ENCODE results near the gene ZBTB7C.

The ZBTB7C gene

DNA sequence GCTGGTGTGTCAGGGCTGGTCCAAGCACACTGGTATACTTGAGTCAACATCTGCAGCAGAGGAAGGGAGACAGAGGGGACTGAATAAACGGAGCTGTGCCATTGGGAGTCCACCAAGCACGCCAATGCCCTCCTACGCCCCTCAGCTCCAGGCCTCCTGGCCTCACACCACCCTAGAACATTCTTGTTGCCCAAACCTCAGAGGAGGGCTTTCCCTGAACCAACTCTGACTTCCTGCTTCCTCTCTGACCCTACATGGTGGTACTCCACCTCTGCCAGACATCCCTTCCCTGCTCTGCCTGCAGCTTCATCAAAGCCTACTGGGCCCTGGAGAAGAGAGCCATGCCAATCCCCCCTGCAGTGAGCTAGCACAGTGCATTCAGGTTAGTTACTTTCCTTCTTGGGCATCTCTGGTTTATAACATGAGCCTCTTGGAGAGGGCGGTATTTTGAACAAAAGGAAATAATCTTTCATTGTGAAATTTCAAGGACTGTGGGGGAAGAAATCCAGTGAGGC lies 54.4 kb downstream of the ZBTB7C start:
- no peak for DNase-seq (ENCODE audit: low spot score)

DNA sequence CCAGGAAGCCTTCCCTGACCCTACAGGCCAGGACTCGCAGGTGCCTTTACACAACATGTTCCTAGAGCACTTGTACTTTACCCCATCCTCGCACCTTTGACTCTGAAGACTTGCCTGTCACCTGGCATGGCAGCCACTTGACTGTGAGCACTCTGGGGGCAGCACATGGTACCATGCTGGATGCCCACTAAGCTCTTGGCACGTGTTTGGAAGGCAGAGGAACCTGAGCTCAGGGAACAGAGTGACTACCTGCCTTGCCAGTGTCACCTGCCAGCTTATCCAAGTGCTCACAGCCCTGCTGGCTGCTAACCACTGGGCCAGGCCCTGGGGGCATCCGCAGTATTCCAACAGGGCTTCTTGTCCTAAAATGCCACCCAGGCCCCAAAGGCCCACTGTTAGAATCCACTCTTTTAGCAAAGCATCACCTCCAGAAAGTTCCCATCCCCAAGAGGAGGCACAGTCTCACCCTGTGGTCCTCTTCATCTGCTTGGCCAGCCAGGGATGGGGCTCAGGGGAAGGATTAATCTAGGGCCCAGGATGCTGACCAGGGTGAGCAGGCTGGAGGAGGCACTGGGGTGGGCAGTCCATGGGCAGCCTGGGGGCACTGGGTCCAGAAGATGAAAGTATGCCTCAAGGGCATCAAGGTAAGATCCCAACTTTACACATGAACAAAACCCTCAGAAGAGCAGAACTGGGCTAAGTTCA lies 57.0 kb downstream of the ZBTB7C start:
- DNase-seq (ENCODE audit: low spot score), result no peak

DNA sequence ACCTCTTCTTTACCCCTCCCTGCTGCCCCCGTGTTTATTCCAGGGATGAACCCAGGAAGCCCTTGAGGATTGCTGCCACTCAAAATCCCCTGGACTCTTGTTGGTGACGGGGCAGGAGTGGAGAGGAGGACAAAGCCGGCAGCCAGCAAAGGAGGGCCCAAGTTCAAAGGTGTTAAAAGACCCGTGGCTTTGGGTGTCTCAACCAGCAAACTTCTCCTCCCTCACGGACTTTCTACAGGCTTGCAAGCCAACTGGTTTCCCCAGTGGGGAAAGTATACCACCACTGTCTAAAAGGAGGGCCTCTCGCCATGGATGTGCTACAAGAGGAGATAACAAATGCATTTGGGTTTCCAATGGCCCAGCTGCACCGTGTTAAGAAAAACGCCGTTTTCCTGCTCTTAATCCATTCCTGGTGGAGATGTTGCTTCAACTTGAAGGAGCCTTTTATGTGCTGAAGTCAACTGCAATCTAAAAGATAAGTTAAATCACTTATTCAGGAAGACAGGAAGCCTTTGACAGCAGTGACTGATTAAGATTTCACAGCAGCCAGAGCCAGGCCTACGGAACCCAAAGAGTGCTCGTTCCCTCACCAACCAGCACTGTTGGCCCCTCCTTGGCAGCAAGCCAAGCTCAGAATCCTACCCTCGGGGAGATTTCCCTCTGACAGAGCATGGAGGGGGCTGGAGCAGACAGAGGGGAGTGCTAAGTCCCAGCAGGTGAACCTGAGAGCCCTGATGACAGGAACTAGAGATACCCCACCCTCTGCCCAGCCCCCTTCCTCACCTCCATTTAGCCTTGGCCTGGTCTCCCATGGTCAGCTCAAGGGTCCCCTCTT lies 57.8 kb downstream of the ZBTB7C start:
- DNase-seq (ENCODE audit: low spot score), result no peak

DNA sequence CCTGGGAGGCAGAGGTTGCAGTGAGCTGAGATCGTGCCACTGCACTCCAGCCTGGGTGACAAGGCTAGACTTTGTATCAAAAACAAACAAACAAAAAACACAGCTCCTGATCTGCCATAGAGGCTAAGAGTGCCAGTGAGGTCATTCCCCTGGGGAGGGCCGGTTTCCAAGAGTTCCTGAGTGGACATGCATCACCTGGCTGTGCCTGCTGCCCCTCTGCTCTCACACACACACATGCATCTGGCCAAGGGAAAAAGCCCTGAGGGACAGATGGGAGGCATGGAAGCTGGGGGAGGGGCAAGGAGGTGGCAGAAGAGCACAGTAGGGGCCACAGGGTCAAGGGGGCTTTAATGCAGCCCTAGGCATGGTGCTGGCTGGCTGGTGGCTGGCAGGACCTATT lies 60.4 kb downstream of the ZBTB7C start:
- DNase-seq (ENCODE audit: low spot score), result no peak

DNA sequence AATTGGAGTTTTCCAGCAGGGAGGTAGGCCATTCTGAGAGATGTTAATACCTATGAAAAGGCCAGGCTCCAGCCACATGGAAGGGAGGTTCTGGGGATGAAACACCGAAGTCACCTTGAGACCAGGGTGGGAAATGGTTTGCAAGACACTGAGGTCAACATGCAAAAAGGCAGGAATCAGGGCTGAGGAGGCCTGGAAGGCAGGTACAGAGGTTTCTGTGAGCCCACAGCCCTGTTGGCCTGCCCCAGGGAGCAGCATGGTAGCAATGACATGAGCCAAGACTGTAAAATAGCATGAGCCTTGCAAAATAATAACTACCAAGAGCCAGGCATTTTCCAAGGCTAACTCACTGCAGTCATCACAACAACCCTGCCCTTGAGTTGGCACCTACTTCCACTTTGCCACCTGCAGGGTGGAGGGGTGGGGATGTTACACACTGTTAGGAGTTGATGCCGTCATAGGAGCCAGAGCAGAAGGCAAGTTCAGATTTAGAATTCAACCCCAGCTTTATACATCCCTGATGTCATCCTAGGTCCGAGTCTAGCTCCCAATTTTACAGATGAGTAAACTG lies 61.3 kb downstream of the ZBTB7C start:
- no peak for DNase-seq (ENCODE audit: low spot score)

DNA sequence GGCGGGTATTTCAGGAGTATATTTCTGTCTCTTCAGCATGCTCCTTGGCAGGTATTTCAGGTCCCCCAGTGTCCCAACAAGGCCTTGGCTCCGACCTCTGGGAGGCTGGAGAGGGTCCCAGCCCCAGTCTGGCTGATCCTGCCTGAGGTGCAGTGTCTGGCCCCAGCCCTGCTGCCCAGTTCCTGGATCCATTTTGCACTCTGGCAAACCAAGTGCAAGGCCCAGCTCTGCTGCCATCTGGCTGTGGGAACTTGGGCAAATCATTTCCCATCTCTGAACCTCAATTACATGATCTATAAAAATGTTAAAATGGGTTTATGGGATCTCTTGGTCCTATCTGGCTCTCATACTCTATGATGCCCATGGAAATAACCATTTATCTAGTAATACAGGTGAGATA lies 63.6 kb downstream of the ZBTB7C start:
- DNase-seq (ENCODE audit: low spot score), result peak; percentile 28

DNA sequence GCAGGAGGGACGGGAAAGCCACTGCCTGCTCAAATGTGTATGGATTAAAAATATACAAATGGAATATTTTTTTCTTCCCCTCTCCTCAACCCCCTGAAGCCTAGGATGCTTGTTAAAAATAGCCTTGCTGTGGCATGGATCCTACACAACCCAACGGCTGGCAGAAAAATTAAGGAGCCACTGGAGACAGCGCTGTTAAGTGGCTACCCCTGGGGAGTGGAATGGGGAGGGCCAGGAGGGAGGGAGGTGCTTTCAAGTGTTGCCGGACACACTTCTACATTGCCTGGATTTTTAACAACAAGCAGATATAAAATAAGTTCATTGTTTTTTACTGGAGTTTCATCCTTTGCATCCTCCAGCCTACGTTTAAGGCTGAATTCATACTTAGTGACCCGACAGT lies 66.6 kb downstream of the ZBTB7C start:
- DNase-seq (ENCODE audit: low spot score), result no peak

DNA sequence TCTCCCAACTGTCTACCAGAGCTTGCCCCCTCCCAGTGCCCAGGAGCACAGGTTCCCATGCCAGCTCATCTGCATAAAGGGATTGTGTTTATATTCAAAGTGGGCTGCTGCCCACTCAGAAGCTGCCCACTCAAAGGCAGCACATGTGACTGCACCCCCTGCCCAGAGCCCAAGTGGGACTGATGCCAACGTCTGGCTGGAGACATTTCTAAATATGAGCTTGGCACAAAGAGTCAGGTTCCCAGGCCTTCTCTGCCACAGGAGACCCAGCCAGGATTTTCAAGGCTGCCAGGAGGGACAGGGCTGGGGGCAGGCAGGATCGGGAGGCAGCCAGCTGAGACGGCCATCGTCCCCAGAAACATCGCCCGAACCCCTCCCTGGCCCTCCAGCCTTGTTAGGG lies 67.1 kb downstream of the ZBTB7C start:
- no peak for DNase-seq (ENCODE audit: low spot score)

DNA sequence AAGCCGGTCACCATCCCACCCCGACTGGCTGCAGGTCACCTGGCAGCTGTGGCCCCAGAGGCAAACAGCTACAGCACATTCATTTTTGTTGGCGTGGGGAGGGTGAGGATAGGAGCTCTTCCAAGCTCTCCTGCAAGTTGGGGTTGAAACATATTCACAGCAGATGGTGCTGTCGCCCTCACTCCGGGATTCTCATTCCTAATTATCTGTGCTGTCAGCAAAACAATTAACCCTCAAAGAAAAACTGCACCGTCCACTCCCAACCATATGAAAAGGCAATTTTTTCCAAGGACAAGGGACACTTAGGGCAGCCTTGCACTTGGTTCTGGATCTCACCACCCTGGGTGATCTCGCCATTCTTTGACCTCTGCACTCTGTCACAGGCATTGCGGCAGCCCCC lies 68.6 kb downstream of the ZBTB7C start:
- no peak for DNase-seq (ENCODE audit: low spot score)

DNA sequence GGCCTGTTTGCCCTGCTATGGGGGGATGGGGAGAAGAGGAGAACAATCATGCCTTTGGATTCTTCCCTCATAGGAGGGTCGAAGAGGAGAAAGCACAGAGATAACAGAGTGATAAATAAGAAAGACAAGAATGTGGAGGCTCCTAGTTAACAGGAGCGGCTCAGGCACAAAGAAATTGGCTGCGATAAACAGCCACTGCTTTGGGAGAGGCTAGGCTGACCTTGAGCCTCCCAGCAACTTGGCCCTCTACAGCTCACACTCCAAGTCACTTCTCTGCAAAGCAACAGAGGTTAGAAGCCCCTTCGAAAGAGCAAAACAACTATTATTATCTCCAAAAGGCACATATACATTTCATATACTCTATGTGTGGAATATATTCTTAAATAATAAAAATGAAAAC lies 69.5 kb downstream of the ZBTB7C start:
- DNase-seq (ENCODE audit: low spot score), result no peak

DNA sequence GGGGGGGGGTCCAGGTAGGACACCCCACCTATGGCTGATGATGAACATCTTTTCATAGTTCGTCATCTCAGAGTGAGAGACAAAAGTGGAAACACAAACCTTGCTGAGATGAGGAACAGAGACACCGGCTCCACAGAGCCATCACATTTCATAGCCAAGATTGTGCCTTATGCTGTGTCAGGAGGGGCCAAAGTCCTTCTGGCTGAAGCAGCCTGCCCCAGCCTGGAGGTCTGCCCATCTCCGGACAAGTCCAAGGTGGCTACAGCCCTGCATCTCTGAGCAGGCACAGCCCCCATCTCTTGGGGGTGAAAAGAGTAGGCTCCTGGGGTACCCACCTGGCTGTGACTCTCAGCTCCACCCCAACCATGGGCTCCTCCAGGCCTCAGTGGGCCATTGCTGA lies 70.3 kb downstream of the ZBTB7C start:
- no peak for DNase-seq (ENCODE audit: low spot score)

DNA sequence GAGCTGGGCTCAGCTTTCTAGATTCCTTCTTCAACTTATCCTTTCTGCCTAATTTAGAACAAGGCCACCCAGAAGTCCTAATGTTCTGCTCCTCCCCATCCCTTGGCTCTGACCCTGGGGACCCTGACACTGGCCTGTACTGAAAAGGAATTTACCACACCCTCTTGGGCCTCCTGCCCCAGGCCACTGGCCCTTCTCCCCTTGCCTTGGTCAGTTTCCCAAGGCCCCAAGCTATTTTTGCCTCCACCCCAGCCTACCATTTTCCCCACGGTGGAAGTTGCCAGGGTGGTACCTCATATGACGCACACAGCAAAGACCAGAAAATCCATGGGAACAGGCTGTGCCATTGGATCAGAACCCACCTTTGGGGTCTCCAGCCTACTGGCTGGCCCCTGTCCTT lies 72.1 kb downstream of the ZBTB7C start:
- no peak for DNase-seq (ENCODE audit: low spot score)

DNA sequence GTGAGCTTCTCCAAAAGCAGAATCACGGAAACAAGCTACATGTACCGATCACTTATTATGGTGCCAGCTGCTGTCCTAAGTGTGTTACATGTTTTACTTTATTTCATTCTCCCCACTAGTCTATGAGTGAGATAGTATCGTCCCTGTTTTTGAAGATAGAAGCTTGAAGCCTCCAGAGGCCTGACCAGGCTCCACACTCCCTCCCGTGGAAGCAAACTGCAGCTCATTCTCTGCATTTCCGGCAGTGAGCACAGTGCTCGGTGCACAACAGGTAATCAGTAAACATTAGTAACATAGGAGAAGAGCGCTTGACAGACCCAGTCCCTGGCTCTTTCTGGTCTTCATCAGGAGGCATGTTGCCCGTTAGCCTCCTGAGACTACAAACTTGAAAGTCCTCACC lies 72.9 kb downstream of the ZBTB7C start:
- no peak for DNase-seq (ENCODE audit: low spot score)

DNA sequence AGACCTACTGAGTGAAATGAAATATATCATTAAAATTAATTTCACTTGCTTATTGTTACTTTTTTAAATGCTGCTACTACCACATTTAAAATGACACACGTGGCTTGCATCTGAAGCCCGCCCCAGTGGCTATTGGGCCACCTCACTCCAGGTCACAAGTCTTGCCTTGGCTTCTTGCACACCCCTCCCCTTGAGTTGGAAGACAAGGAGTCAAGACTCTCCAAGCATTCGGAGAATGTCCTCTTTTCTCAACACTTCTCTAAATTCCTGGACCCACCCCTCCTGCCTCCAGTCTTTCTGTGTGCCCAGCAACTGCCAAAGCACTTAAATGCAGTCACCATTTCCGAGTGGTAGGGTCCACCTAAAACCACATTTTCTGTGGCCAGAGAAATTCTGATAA lies 73.4 kb downstream of the ZBTB7C start:
- no peak for DNase-seq (ENCODE audit: low spot score)

DNA sequence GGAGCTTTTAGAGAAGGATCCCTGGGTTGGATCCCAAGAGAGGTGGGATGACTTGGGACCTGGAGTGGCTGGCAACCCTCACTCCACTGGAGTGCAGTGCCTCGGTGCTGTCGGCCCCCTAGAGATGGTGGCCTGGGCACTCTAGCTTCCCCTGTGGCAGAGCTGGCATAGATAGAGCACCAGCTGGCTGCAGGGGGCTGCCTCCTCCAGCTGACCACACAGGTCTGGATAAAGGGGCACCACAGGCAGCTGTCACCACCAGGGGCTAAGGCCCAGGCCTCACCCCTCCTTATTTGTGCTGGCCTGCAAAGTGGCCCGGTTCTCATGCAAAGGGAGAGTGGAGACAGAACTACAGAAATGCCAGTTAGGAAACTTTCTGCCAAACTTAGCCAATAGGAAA lies 74.3 kb downstream of the ZBTB7C start:
- no peak for DNase-seq (ENCODE audit: low spot score)

DNA sequence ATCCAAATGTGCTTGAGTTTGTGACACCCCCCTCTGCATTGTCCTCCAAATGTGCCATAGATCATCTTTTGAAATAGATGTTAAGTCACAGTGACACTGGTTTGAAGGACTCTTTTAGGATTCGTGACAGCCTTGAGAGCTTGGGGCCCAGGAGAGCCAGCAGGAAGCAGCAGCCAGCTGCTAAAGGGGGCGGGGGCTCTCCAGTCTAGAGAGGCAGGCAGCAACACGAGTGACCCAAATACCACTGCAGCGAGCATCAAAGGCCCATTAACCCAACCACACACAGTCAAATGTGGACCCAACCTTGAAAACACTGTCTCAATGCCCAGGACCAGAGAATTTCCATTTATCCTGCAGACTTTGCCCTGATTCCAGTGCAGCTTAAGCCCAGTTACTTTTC lies 75.6 kb downstream of the ZBTB7C start:
- no peak for DNase-seq (ENCODE audit: low spot score)

DNA sequence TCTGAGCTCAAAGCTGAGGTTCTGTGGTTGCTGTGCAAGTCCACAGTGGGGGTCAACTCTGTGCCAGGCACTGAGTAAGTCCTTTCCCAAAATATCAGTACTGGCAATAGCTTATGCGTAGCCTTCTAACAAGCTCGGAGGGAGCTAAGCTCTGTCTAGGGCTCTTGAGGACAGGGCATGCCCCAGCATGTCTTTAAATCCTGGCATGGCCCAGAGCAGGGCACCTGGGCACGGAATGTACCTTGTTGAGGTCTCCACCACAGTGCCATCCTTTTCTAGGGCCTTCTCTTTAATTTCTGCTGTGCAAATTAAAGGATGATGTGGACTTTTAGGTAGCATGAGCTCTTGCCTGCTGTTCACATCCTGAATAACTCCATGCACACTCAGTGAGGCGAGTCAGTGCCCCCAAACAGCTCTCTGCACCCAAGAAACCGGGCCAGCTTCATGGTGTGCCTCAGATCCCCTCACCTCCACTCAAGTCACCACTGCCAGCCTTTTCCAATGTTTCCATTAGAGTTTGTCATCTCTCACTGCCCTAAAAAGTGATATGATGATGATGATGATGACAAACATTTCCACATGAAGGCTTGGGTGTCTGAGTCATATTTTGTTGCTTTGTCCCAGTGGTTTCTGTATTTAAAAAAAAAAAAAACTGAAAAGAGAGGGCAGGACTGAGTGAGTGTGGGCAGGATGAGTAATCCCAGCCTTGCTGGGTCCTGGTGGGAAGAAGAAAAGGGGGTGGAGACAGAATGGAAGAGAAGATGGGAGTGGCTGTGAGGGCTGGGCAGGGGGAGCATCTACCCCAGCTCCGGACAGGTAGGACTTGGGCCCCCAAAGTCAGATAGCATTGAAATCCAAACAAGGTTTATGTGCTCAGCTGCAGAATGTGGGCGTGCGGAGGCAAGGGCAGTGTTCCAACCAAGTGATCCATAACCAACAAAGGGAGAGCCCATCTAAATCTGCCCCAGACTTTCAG lies 78.9 kb downstream of the ZBTB7C start:
- peak; percentile 57 for DNase-seq (ENCODE audit: low spot score)

DNA sequence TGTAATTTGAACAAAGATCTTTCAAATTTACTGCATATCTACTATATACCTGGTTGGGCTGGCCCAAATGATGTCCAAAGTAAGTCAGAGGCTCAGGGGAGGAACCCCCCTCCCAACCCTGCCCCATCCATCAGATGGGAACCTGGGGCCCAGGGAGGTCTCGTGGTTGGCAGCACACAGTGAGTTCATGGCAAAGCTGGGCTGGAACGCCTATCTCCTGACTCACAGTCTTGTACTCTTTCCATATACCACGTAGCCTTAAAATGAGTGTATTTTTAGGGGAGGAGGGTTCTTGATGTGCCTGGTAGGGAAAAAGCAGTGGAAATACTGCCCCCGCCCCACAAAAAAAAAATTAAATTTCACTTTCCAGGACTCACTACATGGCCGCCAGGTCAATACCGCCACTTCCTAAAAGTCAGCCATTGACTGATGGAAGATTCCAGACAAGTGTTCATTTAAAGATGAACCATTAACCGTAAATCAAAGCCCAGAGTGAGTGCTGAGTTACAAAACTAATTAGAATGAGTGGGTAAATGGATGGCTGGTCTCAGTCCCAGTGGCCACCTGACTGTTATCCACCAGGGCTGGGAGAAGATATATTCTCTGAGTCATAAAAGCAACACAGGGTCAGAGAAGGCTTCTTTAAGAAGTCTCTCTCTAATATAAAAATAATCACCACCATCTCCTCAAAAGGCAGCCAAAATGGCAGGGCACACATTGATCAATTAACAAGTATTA lies 80.5 kb downstream of the ZBTB7C start:
- DNase-seq (ENCODE audit: low spot score), result peak; percentile 18

DNA sequence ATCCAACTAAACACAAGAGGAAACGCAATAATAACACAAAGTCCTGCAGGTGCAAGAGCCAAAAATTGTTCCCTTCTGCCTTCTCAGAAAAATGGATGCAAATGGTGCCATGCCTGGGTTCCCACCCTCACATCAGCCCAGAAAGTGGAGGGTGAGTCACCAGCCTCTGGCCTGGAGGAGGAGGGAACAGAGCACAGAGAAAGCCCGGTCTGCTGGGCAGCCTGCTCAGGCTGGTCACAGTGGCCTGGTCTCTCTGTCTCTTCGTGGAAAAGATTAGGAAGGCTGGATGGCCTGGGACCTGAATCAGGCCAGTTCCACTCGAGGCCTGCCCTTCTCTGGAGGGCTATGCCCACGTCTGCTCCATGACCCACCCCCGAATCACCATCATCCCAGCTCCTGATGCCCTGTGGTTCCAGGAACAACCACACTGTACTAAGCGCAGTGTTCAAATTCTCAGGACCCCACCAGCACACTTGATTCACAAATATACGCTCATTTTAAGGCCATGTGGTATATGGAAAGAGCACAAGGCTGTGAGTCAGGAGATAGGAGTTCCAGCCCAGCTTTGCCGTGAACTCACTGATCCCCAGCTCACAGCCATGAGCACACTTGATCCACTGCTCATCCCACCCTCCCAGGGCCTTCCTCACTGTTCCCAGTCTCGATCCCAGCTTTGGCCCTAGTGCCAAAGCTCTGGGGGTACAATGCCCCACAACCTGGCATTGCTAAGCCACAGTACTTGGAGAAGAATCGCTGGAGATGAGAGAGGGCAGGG lies 82.1 kb downstream of the ZBTB7C start:
- peak; percentile 10 for DNase-seq (ENCODE audit: low spot score)

DNA sequence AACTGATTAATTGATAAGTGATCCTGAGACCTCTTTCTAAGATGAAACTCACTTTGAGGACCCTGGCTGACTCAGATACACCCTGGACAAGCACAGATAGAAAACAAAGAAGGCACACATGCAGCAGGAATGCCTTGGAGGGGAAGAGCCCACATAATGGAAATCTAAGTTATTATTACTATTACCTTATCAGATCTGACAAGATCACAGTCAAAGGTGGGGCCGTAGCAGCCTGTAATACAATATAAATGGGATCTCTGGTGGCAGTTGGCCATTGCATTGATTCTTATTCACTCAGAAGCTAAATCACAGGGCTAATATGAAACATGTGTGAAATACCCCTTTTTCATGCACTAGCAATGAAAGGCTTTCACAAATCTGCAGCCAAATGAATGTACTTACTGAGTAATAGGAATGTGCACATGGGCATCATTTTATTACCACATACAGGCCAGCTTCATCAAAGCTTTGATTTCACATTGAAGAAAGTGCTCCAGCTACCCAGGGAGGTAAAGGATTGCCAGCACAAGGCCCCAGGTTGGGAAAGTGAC lies 84.0 kb downstream of the ZBTB7C start:
- DNase-seq (ENCODE audit: low spot score), result no peak

Data from RKO (cell line).